Left forelimb (tissue), 1 donor: ENCODE results near the gene IFT57.
"Not testable (repeated sequence)": the region's sequence is repeated elsewhere in the genome, so short reads cannot be mapped to it uniquely, and the experiment has no call there.

ENCODE experiments used
- DNase-seq: peaks from one replicate; pipeline ENCODE4 v3.0.0-alpha.2; 2018; ENCODE audit warnings: low spot score

The IFT57 gene

GRCh38 chr3:108158251-108158650 is 64.0 kb downstream of the IFT57 start:
- no peak for DNase-seq

DNA sequence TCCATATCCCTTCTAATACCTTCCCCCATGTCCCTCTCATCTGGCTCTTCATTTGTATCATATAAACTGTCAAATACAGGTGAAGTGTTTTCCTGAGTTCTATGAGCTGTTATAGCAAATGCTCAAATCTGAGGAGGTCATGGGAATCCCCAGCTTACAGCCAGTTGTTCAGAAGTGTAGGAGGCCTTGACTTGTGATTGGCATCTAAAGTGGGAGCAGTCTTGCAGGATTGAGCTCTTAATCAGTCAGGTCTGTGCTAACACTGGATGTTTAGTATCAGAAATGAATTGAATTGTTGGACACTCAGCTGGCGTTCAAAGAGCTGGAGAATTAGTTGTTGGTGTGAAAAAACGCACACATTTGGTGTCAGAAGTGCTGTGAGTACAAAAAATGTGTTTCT is 65.0 kb downstream of the IFT57 start:
- DNase-seq = no peak

GRCh38 chr3:108156312-108156853 is 65.8 kb downstream of the IFT57 start:
- no peak for DNase-seq

DNA sequence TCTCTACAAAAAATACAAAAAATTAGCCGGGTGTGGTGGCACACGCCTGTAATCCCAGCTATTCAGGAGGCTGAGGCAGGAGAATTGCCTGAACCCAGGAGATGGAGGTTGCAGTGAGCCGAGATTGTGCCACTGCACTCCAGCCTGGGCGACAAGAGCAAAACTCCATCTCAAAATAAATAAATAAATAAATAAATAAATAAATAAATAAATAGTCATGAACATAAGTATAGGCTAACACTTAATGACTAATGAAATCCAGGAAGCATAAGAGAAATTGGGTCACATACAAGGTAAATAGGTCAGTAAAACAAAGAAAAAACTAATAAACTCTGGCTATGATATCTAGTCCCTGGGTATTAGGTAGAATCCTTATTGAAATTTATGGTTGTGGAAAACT is 66.6 kb downstream of the IFT57 start:
- not testable (repeated sequence) for DNase-seq

- DNase-seq = no peak
These were observed 68.7 kb downstream of the IFT57 start for GRCh38 chr3:108153451-108153981.

DNA sequence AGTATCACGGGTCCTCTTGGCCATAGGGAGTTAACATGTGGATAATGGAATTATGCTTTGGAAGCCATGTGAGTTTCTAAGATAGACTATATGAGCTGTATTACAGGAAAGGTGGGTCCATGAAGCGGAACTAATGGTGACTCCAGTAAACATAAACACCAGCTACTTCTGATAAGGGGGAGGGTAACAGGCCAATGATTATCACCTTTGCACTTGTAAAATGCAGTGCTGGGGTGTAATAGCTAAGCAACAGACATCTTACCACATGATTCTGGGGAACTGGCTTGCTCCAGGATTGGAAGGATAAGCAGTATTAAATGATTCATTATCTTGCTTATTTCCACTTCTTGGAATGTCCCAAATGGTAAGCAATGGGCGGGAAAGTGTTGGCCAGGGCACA is 70.0 kb downstream of the IFT57 start:
- DNase-seq = no peak

GRCh38 chr3:108150200-108150599 is 72.0 kb downstream of the IFT57 start:
- DNase-seq = no peak

- DNase-seq = no peak
These were observed 76.1 kb downstream of the IFT57 start for GRCh38 chr3:108146139-108146538.

DNA sequence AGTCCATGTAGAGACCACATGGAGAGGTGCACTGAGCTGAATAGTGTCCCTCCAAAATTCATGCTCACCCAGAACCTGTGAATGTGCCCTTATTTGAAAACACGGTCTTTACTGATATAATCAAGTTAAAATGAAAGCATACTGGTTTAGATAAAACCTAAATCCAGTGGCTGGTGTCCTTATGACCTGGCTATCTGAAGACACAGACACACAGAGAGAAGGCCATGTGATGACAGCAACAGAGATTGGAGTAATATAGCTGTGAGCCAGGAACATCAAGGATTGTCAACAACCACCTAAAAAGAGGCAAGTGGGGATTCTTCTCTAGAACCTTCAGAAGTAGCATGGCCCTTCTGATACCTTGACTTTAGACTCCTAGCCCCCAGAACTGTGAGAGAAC is 76.6 kb downstream of the IFT57 start:
- no peak for DNase-seq

DNA sequence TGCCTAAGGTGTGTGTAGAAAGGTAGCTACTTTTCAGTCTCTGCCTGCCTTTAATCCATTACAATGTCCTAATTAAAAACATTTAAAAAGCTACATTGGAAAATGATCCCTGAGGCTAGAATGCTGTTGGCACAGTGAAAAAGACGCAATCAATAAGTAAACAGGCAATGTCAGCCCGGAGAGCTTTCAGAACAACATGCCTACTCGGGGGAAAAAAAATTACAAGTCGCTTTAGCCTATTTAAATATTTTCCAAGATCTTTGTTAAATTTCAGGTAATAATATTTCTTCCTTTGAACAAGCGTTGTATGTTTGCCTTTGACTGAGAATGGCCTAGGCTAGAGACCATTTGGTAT is 84.8 kb downstream of the IFT57 start:
- no peak for DNase-seq

- no peak for DNase-seq
These were observed 85.4 kb downstream of the IFT57 start for GRCh38 chr3:108136561-108137459.

GRCh38 chr3:108134555-108134880 is 87.7 kb downstream of the IFT57 start:
- DNase-seq = no peak

- no peak for DNase-seq
These were observed 88.2 kb downstream of the IFT57 start for GRCh38 chr3:108133858-108134554.

DNA sequence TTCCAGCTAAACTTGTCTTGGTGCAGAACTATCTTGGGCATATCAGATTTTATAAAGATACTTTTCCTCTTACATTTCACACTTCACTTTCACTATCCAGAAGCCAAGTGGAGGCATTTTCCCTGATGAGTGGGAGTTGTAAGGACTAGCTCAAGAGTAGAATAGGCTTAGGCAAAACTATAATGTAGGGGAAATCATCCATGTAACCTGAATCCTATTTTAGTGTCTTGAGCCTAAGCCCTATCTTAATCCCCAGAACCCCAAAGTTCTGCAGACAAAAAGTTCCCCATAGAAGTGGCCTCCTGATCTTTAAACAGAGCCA is 89.2 kb downstream of the IFT57 start:
- DNase-seq = no peak

DNA sequence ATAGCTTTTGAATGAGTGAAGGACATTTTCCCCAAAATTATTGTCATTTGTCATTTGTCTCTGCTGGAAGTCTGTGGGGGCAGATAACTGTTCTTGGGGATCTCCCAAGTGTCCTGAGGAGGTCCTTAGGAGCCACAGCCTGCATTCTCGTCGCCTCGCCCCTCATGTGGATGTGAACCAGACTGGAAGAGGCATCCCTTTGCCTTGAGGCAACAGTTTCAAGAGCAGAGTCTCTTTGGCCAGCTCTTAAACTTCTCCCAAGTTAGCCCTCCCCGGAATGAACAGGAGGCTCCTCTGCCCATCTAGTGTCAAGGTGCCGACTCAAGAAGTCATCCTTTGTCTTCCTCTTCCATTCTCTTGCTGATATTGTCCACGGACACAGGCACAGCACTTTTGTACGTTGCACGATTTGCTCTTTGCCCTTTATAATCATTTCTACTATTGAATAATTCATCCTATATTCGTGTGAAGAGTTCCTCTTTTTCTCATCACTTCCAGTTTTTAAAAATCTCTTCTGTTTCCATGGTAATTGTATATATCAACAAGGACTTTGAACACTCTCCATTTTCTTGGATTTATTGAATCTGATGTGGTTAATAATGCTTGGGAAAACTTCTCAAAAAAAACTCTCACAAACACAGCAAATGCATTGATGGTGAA is 90.6 kb downstream of the IFT57 start:
- DNase-seq = no peak

- DNase-seq = no peak
These were observed 91.3 kb downstream of the IFT57 start for GRCh38 chr3:108130701-108131474.

DNA sequence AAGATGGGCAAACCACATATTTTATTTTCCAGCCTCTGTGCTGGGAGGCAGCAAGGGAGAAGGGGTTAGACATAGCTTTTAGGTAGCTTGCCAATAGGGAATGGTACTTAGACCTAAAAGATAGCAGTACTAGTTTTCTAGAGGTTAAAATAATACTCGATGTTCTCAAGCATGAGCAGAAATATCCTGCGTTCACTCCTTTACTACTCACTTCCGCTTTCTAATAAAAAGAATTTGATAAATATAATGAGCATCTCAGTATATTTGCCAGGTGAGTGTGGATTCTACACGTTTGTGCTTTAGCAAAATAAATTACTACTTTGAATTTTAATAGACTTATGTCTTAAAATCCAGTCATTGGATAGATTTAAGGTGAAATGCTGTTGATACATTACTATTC is 92.0 kb downstream of the IFT57 start:
- no peak for DNase-seq

DNA sequence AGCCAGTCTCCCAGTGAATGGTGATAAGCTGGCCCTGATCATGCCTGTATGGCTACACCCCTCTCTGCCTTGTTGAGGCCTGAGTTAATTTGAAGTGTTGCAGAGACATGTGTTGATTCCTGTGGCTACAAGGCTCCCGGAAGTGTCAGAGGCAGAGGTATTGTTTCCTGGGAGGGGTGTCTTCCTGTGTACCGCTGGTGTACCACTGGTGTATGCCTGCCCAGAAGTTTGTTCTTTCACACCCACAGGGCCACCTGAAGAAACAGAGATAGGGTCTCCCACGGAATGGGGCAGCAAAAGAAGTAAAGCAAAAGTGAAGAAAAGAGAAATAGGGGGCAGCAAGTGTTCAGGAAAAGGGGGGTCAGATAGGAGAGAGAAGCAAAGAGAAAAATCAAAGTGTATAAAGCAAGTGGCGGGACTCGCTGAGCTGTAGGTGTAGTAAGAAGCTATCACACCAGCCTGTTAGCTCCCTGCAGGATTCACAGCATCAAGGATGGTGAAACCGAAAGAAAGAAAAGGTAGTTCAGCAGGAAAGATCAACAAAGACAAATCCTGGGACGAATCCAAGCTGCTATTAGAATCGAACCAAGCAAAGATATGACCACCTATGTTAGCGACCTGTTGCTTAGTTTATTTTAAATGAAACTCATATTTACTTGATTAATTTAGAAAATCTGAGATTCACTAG is 94.8 kb downstream of the IFT57 start:
- DNase-seq = no peak

- DNase-seq = no peak
These were observed 95.9 kb downstream of the IFT57 start for GRCh38 chr3:108126348-108126747.

DNA sequence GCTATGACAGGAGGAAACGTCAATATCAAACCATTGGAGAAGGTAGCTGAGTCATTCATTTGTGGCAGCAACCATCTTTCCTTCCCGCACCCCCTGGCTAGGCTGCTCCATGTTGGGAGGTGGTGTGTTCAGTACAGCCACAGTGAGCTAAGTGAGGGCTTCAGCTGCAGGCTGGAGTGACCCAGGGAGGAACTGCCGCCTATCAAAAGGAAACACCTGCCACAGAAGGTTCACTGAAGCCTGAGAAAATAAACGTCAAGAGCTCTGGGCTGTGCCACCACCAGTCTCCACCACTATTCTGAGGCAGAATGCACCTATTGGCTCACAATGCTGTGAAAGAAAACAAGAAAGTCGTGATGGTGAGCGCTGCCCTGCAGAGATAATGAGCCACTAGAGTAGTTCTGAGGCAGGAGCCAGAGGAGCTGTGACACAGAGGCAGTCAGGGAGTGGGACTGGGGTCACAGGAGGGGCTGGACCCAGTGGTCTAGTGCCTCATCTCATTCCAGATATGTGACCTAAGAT is 96.6 kb downstream of the IFT57 start:
- no peak for DNase-seq

DNA sequence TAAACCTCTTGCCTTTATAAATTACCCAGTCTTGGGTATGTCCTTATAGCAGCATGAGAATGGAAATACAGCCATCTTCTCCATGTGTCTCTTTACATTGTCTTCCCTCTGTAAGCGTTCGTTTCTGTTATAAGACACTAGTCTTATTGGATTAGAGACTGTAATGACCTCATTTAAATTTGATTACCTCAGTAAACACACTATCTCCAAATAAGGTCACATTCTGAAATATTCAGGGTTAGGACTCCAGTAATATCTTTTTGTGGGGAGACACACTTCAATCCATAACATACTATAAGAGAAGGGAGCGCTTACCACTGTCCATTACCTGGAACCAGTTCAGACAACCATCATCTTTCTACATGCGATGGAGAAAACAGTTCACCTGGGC is 97.1 kb downstream of the IFT57 start:
- no peak for DNase-seq
